Transverse colon (tissue), 4 donors: ENCODE data around the gene GEMIN5.

Source experiments
- EP300 ChIP-seq: sonication (generic); formaldehyde crosslinking; IDR thresholded peaks from one replicate; pipeline ENCODE4 v1.6.1; 2017; ENCODE audit warnings: antibody characterized with exemption, low read depth
- POLR2AphosphoS5 ChIP-seq, 3 donors: sonication (generic); formaldehyde crosslinking; IDR thresholded peaks; one replicate each; pipeline ENCODE4 v1.6.1; 2016; ENCODE audit warnings: antibody characterized with exemption in 3 of 3
- TF ChIP-seq, protein P1 (sequence below), 5 experiments: fragments of 200-600 bp in 3 of 5; fragments of 450-650 bp in 2 of 5; sonication (generic) in 3 of 5; IDR thresholded peaks; 1 replicate in 2 of 5; 2 replicates in 3 of 5; pipeline ENCODE4 v1.5.1; 2016 to 2017; ENCODE audit warnings: antibody characterized with exemption in 5 of 5, inconsistent platforms in 3 of 5, mild to moderate bottlenecking in 2 of 5, moderate library complexity in 1 of 5

GRCh38 chr5:154858972-154859871 lies 78.8 kb downstream of the GEMIN5 start:
- TF ChIP-seq, protein P1, sequence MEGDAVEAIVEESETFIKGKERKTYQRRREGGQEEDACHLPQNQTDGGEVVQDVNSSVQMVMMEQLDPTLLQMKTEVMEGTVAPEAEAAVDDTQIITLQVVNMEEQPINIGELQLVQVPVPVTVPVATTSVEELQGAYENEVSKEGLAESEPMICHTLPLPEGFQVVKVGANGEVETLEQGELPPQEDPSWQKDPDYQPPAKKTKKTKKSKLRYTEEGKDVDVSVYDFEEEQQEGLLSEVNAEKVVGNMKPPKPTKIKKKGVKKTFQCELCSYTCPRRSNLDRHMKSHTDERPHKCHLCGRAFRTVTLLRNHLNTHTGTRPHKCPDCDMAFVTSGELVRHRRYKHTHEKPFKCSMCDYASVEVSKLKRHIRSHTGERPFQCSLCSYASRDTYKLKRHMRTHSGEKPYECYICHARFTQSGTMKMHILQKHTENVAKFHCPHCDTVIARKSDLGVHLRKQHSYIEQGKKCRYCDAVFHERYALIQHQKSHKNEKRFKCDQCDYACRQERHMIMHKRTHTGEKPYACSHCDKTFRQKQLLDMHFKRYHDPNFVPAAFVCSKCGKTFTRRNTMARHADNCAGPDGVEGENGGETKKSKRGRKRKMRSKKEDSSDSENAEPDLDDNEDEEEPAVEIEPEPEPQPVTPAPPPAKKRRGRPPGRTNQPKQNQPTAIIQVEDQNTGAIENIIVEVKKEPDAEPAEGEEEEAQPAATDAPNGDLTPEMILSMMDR (IDR thresholded peaks at IDR 0.05) = no peak
- TF ChIP-seq POLR2AphosphoS5 (IDR thresholded peaks at IDR 0.05) (peak in 1 of 3 donors; percentile 34), EP300 (no peak)
